COLO668 (cell line): ENCODE measurements around the gene HYAL2.
A peak's percentile ranks its signal among the peaks of the same experiment; 100 is the strongest.
"Not testable (repeated sequence)": the region's sequence is repeated elsewhere in the genome, so short reads cannot be mapped to it uniquely, and the experiment has no call there.

Experiments used
- DNase-seq: peaks from one replicate; lab custom pipeline; 2025; ENCODE audit not compliant: unreplicated experiment; lab: John Stamatoyannopoulos, UW

The HYAL2 gene

DNA sequence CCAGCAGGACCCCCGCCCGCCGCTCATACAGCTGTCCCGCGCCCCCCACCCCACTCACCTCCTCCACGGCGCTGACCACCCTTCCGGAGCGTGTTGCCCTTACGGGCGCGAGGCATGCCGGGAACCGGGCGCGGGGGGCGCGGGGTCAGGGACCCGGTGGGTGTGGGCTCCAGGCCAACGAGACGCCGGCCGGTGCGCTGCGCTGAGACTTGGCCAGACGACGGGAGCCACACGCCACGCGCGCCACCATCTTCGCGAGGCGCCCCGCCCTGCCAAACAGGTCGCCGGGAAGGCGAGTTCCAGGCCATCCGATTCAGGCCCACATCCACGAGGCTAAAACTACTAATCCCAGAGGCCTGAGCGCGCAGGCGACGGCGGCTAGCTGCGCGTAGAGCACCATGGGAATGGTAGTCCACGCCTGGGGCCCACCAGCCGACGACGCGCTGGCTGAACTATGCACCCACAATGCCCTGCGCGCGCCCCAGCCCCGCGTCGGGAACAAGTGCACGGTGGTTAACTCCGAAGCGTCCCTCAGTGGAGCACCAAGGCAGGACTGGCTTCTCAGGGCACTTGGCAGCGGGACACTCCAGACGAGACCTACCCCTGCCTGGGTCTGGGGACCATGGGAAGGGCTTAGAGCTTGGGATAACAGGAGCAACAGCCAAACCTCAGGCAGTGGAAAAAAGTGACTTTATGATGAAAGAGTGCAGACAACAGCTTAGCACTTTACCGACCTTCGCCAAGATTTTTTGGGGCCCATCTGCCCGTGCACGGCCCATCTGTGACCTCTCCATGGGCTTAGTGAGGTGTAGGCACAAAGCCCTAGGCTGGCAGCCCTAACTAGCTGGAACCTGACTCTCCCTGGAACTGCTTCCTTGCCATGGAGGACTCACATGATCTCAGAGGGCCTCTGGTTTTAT lies 30.1 kb downstream of the HYAL2 start, which contains the start of gene IFRD2:
IFRD2 (minus strand) TSS at position 271 of the 920 bp plus-strand sequence; CDS start at position 116, 155 bp downstream.
- DNase-seq: peak; percentile 95

DNA sequence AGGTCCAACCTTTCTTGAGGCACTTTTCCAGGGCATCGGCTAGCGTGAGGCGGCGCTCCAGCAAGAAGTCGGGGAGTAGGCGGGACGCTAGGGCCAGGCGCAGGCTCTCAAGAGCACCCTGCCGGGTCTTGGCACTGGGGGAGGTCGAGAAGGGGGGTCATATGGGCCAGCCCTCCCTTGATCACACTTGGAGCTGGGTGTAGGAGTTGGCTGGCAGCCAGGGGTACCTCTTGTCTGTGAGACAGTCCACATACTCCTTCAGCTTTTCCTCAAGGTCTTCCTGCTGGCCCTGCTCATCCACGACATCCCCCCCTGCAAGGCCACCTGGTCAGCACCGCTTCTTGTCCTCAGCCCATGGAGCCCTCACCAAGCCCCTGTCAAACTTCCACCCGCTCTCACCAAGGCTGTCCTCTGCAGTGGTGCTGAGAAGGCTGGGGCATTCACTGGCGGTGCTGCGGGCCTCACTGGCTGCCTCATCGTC lies 32.3 kb downstream of the HYAL2 start:
- no peak for DNase-seq

DNA sequence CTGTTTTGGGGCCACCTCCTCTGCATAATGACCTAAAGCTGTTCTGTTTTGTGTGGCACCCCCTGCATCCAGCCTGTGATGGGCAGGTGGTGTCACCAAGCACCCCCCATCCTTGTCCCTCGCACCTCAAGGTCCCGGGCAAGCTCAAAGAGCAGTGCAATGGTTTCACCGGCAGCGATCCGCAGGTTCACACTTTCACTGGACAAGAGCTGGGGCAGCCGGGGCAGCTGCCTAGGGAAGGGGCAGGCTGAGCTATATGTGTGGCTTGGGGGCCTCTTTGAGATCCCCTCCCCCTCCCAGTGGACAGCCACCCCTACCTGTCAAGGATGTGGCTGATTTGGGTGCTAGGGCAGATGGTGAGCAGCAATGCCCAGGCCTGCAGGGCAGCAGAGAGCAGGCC lies 33.4 kb downstream of the HYAL2 start:
- DNase-seq: no peak

DNA sequence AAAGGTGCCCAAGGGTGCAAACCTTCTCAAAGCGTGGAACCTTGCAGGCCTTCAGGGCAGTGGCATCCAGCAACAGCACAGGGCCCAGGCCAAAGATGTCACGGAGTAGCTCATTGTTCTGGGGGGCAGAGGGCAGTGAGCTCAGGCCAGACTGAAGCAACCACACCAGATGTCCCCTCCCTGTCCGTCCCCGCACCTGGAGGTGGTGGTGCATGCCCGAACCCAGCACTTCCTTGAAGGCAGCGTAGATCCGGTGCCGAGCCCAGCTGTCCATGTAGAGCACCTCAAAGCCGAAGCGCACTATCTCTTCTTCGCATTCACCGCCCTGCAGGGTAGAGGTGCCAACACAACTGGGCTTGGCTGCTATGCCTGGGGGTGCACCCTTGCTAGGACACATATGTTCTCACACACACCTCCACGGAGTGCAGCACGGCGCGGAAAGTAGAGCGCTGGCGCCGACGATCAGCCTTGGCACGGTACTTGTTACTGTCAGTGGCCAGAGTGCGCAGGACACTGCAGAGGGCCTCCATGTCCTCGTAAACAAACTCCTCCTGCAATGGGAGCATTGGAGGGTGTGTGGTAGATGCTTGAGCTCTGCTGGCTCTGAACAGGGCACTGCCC lies 34.0 kb downstream of the HYAL2 start:
- DNase-seq: no peak

DNA sequence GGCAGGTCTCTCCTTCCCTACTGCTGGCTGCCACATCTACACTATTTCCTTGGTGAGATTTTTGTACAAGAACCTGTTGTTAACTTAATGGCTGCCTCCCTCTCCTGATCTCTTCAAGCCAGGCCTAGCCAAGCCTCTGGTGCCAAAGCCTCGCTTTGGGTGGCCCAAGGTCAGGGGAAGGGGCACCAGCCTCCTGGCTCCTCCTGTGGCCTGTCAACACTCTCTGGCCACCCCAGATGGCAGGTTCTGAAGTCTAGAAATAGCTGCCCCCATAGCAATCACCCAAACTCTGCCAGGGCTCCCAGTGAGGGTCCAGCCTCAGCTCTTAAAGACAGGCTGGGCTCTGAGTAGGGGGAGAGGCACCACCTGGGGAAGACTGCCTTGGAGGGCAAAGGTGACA lies 35.3 kb downstream of the HYAL2 start:
- no peak for DNase-seq

DNA sequence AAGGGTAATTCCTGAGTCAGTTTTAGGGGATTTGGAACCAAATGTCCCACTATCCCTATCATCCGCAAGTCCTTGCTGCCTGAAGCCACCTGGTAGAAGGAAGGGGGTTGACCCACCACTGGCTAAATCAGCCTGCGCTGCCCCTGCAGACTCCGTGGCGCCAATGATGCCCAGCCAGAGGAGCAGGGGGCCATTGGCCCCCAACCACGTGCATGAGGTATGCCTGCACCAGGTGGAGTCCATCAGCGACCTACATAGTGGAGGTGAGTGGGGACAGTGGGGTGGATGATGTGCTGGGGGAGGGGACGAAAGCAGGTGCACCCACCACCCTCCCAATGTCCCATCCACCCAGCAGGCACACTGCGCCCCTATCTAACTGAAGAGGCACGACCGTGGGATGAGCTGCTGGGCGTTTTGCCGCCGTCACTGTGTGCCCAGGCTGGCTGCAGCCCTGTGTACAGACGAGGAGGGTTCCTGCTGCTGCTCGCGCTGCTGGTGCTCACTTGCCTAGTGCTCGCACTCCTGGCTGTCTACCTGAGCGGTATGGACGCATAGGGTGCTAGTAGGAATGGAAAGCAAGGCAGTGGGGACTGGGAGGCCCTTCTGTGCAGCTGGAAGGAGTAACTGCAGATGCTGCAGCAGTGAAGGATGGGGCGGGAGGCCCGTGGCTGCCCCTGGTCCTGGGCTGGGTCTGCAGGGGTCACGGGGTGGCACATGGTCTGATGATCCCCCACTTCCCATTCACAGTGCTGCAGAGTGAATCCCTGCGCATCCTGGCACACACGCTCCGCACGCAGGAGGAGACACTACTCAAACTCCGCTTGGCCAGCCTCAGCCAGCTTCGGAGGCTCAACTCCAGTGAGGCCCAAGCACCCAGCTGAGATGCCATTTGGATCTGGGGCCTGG lies 36.0 kb downstream of the HYAL2 start:
- no peak for DNase-seq

DNA sequence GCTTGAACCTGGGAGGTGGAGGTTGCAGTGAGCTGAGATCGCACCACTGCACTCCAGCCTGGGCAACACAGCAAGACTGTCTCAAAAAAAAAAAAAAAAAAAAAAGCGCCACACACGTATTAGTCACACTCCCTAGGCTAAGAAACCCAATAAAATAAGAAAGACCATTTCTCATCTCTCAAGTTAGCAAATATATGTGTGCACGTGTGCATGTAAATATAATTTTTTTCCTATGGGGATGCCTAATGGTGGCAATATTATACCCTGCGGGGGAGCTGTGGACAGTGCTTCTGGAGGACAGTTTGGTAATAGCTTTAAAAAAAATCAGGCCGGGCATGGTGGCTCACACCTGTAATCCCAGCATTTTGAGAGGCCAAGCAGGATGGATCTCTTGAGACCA lies 38.4 kb downstream of the HYAL2 start:
- not testable (repeated sequence) for DNase-seq

DNA sequence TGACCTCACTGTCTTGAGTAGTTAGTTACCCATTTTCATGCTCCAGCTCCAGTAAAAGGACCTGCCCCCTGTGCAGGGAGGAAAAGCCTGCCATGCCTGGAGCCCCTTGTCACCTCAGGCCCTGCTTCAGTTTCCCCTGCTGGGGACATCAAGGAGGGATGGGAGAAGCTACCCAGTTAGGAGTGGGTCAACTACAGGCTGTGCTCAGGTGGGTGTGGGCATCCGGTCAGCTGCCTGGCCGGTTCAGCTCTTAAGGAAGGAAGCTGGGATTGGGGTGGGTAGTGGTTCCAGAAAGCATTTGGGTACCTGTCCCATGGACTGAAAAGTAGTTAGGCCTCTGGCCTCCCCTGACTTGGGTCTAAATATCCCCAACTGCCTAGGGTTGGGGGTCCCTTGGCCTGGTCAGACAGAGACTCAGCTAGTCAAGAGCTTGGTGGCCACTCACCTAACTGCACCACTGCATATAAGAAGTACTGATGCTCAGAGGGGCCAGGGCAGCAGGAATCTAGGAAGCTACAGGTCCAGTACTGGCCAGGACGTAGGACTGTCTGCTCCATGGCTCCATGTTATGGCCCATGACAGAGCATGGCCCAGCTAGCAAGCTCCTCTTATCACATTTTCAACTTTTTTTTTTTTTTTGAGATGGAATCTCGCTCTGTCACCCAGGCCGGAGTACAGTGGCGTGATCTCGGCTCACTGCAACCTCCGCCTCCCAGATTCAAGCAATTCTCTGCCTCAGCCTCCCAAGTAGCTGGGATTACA lies 43.1 kb downstream of the HYAL2 start:
- no peak for DNase-seq

DNA sequence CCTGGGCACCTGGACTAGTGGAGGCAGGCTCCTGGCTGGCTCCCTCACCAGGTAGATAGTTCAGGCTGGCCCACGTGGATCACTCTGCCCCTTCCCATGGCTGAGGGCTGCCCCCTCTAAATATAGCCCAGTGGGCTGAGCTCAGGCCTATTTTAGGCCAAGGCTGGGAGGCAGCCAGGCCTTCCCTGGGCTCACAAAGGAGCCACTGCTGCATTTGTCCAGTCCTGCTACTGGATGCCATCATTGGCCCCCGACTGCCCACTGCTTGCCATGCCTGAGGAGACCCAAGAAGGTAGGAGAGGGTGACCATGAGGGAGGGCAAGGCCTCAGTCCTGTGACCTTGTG lies 43.7 kb downstream of the HYAL2 start, which contains the start of gene LSMEM2:
LSMEM2 (plus strand) TSS at position 208 of the 345 bp plus-strand sequence; CDS start at position 235, 27 bp downstream.
- DNase-seq: no peak

DNA sequence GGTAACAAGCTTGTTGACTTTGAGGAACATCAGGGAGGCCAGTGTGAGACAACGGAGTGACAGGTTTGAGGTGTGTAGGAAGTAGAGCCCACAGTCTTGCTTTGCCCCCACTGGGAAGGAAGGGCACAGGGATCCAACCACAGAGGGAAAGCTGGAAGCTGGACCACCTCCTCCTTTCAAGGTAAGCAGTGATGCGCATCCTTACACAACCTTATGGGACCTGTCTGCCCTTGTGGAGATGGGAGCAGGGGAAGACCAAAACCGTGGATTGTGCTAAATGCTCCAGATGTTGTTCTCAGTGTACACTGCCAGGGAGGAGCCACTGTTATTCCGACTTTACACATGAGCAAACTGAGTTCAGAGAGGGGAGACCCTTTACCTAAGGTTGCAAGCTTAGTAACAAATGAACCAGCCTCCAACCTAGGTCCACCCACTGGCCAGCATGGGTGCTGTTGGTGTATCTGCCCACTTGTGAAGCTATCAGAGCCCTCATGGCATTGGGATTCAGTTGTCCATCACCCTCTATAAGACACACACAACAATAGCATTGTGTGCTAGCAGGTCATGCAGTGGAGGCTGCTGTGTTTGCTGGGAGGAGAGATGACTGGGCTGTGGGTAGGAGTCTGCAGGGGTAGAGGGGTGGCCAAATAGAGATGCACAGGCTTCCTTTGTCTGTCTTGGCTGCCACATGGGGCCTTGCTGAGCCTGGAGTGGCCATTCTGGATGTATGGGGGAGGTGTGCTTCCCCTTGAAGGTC lies 44.2 kb downstream of the HYAL2 start:
- DNase-seq: no peak

DNA sequence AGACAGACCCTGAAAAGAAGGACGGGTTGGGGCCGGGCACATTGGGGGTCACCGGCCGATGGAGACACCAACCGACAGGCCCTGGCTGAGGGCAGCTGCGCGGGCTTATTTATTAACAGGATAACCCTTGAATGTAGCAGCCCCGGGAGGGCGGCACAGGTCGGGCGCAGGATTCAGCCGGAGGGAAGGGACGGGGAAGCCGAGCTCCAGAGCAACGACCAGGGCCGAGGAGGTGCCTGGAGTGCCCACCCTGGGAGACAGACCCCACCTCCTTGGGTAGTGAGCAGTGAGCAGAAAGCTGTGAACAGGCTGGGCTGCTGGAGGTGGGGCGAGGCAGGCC lies 45.8 kb downstream of the HYAL2 start:
- no peak for DNase-seq

DNA sequence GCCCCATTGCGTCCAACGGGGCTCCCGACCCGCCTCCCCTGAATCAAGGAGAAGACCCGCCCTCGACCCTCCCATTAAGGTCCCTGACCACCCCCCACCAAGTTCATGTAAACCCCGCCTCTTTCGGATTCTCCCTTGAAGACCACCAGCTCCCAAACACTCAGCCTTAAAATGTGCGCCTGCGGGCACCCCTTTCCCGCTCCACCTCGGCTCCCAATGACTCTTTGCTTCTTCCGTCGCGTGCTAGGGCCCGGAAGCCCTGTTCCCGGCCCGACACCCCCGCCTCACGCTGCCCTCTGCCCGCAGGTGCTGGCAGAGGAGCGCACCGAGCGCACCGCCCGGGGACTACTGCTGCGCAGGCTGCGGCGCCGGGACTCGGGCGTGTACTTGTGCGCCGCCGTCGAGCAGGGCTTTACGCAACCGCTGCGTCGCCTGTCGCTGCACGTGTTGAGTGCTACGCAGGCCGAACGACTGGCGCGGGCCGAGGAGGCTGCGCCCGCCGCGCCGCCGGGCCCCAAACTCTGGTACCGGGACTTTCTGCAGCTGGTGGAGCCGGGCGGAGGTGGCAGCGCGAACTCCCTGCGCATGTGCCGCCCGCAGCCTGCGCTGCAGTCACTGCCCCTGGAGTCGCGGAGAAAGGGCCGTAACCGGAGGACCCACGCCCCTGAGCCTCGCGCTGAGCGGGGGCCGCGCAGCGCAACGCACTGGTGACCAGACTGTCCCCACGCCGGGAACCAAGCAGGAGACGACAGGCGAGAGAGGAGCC lies 46.4 kb downstream of the HYAL2 start:
- no peak for DNase-seq

DNA sequence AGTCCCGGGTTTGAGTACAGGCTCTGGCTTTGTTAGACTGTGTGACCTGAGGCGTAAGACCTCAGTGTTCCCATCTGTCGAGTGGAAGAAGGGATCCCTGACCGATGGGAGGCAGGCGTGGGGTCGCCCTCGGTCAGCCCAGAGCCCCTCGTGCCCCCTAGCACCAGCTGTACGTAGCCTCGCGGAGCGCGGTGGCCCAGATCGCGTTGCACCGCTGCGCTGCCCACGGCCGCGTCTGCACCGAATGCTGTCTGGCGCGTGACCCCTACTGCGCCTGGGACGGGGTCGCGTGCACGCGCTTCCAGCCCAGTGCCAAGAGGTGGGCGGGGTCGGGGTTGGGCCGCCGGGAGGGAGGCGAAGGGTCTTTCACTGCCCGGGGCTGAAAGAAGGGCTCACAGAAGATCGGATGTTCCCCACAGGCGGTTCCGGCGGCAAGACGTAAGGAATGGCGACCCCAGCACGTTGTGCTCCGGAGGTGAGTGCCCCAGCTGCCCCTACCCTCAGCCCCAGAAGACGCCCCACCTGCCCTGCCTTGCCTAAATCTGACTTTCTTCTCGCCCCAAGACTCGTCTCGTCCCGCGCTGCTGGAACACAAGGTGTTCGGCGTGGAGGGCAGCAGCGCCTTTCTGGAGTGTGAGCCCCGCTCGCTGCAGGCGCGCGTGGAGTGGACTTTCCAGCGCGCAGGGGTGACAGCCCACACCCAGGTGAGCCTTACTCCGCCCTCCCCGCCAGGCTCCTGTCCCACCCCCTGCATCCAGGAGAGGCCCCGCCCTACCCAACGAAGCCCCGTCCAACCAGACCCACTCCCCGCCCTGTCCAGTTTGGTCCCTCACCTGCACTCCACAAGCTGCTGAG lies 47.2 kb downstream of the HYAL2 start:
- no peak for DNase-seq

DNA sequence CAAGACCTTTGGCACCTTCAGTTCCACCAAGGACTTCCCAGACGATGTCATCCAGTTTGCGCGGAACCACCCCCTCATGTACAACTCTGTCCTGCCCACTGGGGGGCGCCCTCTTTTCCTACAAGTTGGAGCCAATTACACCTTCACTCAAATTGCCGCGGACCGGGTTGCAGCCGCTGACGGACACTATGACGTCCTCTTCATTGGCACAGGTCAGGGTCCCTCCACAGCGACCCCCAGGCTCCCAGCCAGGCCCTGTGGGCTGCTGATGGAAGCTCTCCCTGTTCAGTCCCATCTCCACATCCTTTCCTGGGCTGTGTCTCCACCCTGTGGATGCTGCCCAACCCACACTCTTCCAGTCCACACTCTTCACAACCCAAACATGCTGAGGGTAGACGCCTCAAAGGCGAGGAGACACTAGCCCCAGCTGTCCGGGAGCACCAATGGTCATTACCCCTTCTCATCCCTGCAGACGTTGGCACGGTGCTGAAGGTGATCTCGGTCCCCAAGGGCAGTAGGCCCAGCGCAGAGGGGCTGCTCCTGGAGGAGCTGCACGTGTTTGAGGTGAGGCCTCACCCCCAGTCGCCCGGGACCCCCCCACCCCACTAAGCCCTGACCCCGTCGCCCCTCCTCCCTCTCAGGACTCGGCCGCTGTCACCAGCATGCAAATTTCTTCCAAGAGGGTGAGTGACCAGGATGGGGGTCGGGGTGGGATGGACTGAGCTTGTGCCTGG lies 48.0 kb downstream of the HYAL2 start:
- peak; percentile 23 for DNase-seq

DNA sequence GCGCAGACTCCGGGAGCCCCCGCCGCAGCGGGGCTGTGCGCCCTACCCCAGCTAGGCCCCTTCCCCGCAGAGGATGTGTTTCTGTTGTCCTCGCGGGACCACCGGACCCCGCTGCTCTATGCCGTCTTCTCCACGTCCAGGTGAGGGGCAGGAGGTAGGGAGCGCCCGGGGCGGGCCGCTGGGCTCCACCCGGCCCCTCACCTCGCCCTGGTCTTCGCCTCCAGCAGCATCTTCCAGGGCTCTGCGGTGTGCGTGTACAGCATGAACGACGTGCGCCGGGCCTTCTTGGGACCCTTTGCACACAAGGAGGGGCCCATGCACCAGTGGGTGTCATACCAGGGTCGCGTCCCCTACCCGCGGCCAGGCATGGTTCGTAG lies 48.9 kb downstream of the HYAL2 start:
- no peak for DNase-seq

DNA sequence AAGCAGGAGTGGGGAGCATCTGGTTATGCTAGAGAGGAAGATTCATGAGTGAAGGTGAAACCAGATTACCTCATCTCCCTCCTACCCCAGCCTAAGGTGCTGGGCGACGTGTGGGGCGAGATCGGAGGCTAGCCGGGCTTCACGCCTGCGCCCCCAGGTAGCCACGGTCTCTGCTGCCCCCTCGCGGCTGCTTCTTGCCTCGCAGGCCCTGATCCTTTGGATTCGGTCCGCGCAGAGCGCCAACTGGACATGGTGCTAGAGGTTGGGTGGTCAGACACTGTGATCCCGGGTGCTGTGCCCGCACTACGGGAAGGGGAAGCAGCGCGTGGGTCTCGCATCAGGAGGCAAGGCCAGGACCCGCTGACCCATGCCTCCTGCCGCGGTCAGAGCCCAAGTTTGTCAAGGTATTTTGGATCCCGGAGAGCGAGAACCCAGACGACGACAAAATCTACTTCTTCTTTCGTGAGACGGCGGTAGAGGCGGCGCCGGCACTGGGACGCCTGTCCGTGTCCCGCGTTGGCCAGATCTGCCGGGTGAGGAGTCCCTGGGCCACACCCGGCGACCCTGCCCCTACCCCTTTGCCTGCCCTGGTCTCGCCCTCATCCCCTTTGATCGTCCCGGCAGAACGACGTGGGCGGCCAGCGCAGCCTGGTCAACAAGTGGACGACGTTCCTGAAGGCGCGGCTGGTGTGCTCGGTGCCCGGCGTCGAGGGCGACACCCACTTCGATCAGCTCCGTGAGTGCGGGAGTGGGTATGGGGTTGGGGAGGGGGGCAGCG lies 49.4 kb downstream of the HYAL2 start:
- peak; percentile 78 for DNase-seq

DNA sequence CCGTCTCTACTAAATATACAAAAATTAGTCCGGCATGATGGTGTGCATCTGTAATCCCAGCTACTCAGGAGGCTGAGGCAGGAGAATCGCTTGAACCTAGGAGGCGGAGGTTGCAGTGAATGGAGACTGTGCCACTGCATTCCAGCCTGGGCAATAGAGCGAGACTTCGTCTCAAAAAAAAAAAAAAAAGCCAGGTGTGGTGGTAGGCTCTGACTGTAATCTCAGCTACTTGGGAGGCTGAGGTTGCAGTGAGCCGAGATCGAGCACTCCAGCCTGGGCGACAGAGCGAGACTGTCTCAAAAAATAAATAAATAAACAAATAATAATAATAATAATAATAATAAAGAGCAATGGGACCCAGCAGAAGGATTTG lies 50.0 kb downstream of the HYAL2 start:
- not testable (repeated sequence) for DNase-seq
